ENCODE data around the gene OGFOD3. TPM values are rescaled to one million over a fixed set of nuclear protein-coding genes. Genes with fewer than 3 reads are reported as not detected.

Gene OGFOD3
- total and polyA plus RNA-seq, 9 of the 15 experiments (the other 6 are each of a cell fraction or from before 2014, with no cell fraction given) = 0.69 to 44.7 (median 18.9) TPM

GRCh38 chr17:82345151-82345976 is 73.0 kb downstream of the OGFOD3 start (continued):
- TF ChIP-seq ZNF318 (IDR thresholded peaks at IDR 0.05; ENCODE audit: borderline replicate concordance in 1 of 2, low read depth in 1 of 2) (0 out of 4 replicates have a peak, but pooled peaks of 1 of the 2 experiments have one; percentile 40), BRCA1 (IDR thresholded peaks at IDR 0.05) (no peak), BRCA1 (CRISPR knock-in tag; IDR thresholded peaks at IDR 0.05) (no peak), IRF9 (tag; IDR thresholded peaks at IDR 0.05) (peak; percentile 61; the same call in 1 of the 2 replicates), NONO (IDR thresholded peaks at IDR 0.05; ENCODE audit: low read depth in 2 of 2, low read length in 1 of 2) (peak in 1 of 2 experiments; percentile 75; a peak in 2 of 4 replicates), SP2 (IDR thresholded peaks at IDR 0.05; ENCODE audit: extremely low read depth, low read depth, low read length, poor library complexity, severe bottlenecking) (no peak), ZKSCAN8 (CRISPR knock-in tag; IDR thresholded peaks at IDR 0.05) (peak; percentile 65; the same call in 1 of the 2 replicates), EP400 (IDR thresholded peaks at IDR 0.05) (peak; percentile 92), KLF16 (IDR thresholded peaks at IDR 0.05) (peak; percentile 95), GTF2F1 (IDR thresholded peaks at IDR 0.05; ENCODE audit: low read depth, low read length) (no peak)
- TF ChIP-seq, protein P1, sequence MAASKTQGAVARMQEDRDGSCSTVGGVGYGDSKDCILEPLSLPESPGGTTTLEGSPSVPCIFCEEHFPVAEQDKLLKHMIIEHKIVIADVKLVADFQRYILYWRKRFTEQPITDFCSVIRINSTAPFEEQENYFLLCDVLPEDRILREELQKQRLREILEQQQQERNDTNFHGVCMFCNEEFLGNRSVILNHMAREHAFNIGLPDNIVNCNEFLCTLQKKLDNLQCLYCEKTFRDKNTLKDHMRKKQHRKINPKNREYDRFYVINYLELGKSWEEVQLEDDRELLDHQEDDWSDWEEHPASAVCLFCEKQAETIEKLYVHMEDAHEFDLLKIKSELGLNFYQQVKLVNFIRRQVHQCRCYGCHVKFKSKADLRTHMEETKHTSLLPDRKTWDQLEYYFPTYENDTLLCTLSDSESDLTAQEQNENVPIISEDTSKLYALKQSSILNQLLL (CRISPR knock-in tag; IDR thresholded peaks at IDR 0.05; ENCODE audit: borderline replicate concordance) = no peak
- TF ChIP-seq, protein P2, sequence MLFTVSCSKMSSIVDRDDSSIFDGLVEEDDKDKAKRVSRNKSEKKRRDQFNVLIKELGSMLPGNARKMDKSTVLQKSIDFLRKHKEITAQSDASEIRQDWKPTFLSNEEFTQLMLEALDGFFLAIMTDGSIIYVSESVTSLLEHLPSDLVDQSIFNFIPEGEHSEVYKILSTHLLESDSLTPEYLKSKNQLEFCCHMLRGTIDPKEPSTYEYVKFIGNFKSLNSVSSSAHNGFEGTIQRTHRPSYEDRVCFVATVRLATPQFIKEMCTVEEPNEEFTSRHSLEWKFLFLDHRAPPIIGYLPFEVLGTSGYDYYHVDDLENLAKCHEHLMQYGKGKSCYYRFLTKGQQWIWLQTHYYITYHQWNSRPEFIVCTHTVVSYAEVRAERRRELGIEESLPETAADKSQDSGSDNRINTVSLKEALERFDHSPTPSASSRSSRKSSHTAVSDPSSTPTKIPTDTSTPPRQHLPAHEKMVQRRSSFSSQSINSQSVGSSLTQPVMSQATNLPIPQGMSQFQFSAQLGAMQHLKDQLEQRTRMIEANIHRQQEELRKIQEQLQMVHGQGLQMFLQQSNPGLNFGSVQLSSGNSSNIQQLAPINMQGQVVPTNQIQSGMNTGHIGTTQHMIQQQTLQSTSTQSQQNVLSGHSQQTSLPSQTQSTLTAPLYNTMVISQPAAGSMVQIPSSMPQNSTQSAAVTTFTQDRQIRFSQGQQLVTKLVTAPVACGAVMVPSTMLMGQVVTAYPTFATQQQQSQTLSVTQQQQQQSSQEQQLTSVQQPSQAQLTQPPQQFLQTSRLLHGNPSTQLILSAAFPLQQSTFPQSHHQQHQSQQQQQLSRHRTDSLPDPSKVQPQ (CRISPR knock-in tag; IDR thresholded peaks at IDR 0.05; ENCODE audit: borderline replicate concordance) = no peak
